T47D (cell line): ENCODE measurements around the gene ALDH1B1.

Experiments
- DNase-seq, 2 experiments: peaks; one replicate each; pipeline versions ENCODE4 v3.0.0 to v3.0.0-alpha.2; 2011 to 2012; ENCODE audit warnings: low read depth in 1 of 2, low spot score in 1 of 2
- JUND ChIP-seq: IDR thresholded peaks from 2 replicates; pipeline ENCODE4 v1.6.1; 2012; ENCODE audit warnings: low read depth
- in situ Hi-C: cut with HindIII; loops from 2 replicates; pipeline ENCODE4 v1.10.0; 2016; ENCODE audit warnings: low sequenced_read_pairs, low pct_unique_long_range_greater_than_20kb

ALDH1B1 gene

GRCh38 chr9:38356851-38357250 is 35.7 kb upstream of the ALDH1B1 start:
- DNase-seq: no peak
- no peak for TF ChIP-seq JUND
- in situ Hi-C loops: no loop called here

GRCh38 chr9:38357350-38358114 is 35.0 kb upstream of the ALDH1B1 start:
- TF ChIP-seq JUND: no peak
- in situ Hi-C loops: no loop called here
- no peak for DNase-seq

- no peak for DNase-seq
- in situ Hi-C loops: no loop called here
- TF ChIP-seq JUND: no peak
These were observed 33.9 kb upstream of the ALDH1B1 start for GRCh38 chr9:38358390-38359296.

DNA sequence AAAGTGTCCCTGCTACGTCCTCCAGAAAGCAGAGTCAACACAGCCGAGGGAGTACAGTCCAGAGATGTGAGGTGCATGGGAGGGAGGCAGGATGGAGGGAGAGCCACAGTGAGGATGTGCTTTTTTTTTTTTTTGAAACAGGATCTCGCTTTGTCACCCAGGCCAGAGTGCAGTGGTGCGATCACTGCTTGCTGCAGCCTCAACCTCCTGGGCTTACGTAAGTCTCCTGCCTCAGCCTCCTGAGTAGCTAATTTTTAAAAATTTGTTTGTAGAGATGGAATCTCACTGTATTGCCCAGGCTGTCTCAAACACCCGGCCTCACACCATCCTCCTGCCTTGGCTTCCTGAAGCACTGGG is 33.2 kb upstream of the ALDH1B1 start:
- no peak for TF ChIP-seq JUND
- in situ Hi-C loops: no loop called here

GRCh38 chr9:38359689-38360385 is 32.7 kb upstream of the ALDH1B1 start:
- TF ChIP-seq JUND: no peak
- DNase-seq: no peak
- in situ Hi-C loops: no loop called here

More for the DNA sequence above, 33.2 kb upstream of the ALDH1B1 start:
- DNase-seq: no peak

- in situ Hi-C loops: no loop called here
- TF ChIP-seq JUND: no peak
- DNase-seq: no peak
These were observed 31.5 kb upstream of the ALDH1B1 start for GRCh38 chr9:38360839-38361472.

DNA sequence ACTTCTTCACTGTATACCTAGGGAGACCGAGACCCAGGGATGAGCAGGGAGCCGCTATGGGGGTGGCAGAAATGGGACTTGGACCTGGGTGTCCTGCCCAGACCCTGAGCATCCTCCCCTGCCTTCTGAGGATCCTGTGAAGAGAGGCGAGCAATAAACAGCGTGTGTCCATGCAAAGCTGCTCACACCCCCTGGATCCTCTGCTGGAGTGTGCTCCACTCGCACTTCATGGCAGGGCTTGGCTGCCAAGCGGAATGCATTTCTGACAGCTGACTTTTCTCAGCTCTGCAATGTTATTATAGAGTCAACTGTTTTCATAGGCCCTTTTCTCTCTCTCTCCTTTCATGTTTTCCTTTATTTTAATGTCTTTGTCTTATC is 31.0 kb upstream of the ALDH1B1 start:
- no peak for DNase-seq
- in situ Hi-C loops: no loop called here
- no peak for TF ChIP-seq JUND

DNA sequence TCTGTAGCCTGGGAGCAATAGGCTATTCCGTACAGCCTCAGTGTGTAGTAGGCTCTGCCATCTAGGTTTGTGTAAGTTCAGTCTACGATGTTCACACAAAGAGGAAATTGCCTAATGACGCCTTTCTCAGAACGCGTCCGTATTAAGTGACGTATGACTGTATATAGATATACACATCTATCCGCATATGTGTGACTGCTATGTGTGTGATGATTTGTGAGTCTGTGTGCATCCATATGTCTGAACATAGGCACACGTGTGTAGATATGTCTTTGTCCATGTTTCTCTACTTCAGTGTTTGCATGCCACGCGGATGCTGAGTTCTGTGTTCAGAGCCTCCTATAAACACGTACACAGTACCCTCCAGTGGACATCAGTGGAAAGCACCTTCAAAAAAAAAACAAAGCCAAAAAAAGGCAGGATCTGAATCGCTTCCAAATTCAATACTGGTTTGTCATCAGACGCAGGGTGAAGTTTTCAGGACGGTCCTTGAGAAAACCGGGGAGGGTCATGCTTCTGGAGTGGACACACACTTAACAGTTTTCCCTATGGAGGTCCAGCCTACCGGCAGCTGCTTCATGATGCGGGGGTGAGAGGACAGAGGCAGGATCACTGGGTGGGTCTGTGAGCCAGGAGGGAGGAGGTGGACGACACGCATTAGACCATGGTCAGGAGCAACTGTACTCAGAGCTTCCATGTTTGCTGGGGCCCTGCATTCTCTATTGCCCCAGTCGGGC is 29.5 kb upstream of the ALDH1B1 start:
- in situ Hi-C loops: no loop called here
- TF ChIP-seq JUND: no peak
- peak; percentile 5 to 74 for DNase-seq

GRCh38 chr9:38363589-38363925 is 28.9 kb upstream of the ALDH1B1 start:
- in situ Hi-C loops: no loop called here
- no peak for TF ChIP-seq JUND
- no peak for DNase-seq

GRCh38 chr9:38367898-38368297 is 24.6 kb upstream of the ALDH1B1 start:
- TF ChIP-seq JUND: no peak
- in situ Hi-C loops: no loop called here
- no peak for DNase-seq

- in situ Hi-C loops: no loop called here
- no peak for TF ChIP-seq JUND
- DNase-seq: no peak
These were observed 23.8 kb upstream of the ALDH1B1 start for GRCh38 chr9:38368731-38369130.

GRCh38 chr9:38370176-38370575 is 22.3 kb upstream of the ALDH1B1 start:
- in situ Hi-C loops: no loop called here
- DNase-seq: no peak
- no peak for TF ChIP-seq JUND
